ENCODE results near the gene HBG1. TPM values are rescaled to one million over a fixed set of nuclear protein-coding genes. Genes with fewer than 3 reads are reported as not detected.
"Not testable (repeated sequence)": the region's sequence is repeated elsewhere in the genome, so short reads cannot be mapped to it uniquely, and the experiment has no call there.

HBG1 gene
- total RNA-seq (2021) = not detected in 2 replicates
- long read RNA-seq = 0 reads

GRCh38 chr11:5249807-5250396 is at the start of gene HBG1:
Gene HBG1, minus strand, starts transcription at chr11:5249857. Its CDS starts 53 bp downstream, at chr11:5249804.
- H2BK5ac ChIP-seq (ENCODE audit: insufficient read length, low read length); H3K79me1 ChIP-seq (ENCODE audit: insufficient read depth, low read depth, low read length, poor library complexity, severe bottlenecking); H3K9me3 Mint-ChIP-seq; H3K4ac ChIP-seq (ENCODE audit: low read depth, low read length); H3K23me2 ChIP-seq (ENCODE audit: insufficient read length, low read depth, low read length, poor library complexity, severe bottlenecking); H4K8ac ChIP-seq (replicated peaks; ENCODE audit: insufficient read length, low read depth, low read length); H2BK20ac ChIP-seq (ENCODE audit: low read depth, low read length, poor library complexity, severe bottlenecking); H3K4me1 ChIP-seq (ENCODE audit: insufficient read depth, low read length); H3K9me3 ChIP-seq (ENCODE audit: control insufficient read depth, low read depth, low read length); H3K9ac ChIP-seq (ENCODE audit: extremely low read depth, insufficient read length, low read length); H3K18ac ChIP-seq (ENCODE audit: insufficient read length, low read depth, low read length); H2AK5ac ChIP-seq (ENCODE audit: insufficient read length, low read length); H3K56ac ChIP-seq (ENCODE audit: insufficient read length, low read depth, low read length); H3K4me1 Mint-ChIP-seq; H3T11ph ChIP-seq (ENCODE audit: low read length); H2BK12ac ChIP-seq (ENCODE audit: insufficient read length, low read depth, low read length); H3K27me3 ChIP-seq (ENCODE audit: insufficient read depth, low read length); H4K91ac ChIP-seq (ENCODE audit: insufficient read length, low read depth, low read length); H3K14ac ChIP-seq (ENCODE audit: insufficient read depth, low read length); H3K36me3 Mint-ChIP-seq (ENCODE audit: insufficient read depth in 1 of 3, low read depth in 3 of 3); H2BK15ac ChIP-seq (ENCODE audit: low read depth, low read length); H3K27ac ChIP-seq (ENCODE audit: insufficient read length, low read depth, low read length); H4K5ac ChIP-seq (ENCODE audit: insufficient read length, low read depth, low read length); DNase-seq; H3K4me2 ChIP-seq (ENCODE audit: insufficient read depth, insufficient read length, low read length); H2BK120ac ChIP-seq (ENCODE audit: low read depth, low read length, poor library complexity, severe bottlenecking); H3K4me3 Mint-ChIP-seq; H4K20me1 ChIP-seq (ENCODE audit: control insufficient read depth, insufficient read depth, insufficient read length); H3K27ac Mint-ChIP-seq; H3K79me2 ChIP-seq (ENCODE audit: insufficient read depth, low read length); H2AFZ ChIP-seq (ENCODE audit: low read length); H3K23ac ChIP-seq (ENCODE audit: insufficient read length, low read depth, low read length): not testable (repeated sequence)
- no CpG with 5 or more reads among the region's 9 CpGs for WGBS (ENCODE audit: extremely low coverage, insufficient read length, low lambda C conversion rate)
- H3K27me3 Mint-ChIP-seq (ENCODE audit: low read depth) = peaks cover 14% of the 10 kb centered on the region; the same call in 1 of the 2 replicates
